HepG2 (cell line): Measurements from ENCODE around the gene IFI35. TPM values are rescaled to one million over a fixed set of nuclear protein-coding genes. Genes with fewer than 3 reads are reported as not detected.
A peak's percentile ranks its signal among the peaks of the same experiment; 100 is the strongest.

Source experiments
- NFYC ChIP-seq: IDR thresholded peaks from 2 replicates; pipeline ENCODE4 v1.6.1; 2016; ENCODE audit warnings: missing genetic modification reagents, missing compliant biosample characterization
- NKX3-1 ChIP-seq: sonication (generic); formaldehyde crosslinking; IDR thresholded peaks from 2 replicates; pipeline ENCODE4 v1.5.0; 2020; ENCODE audit warnings: missing genetic modification reagents
- ONECUT2 ChIP-seq: sonication (generic); formaldehyde crosslinking; IDR thresholded peaks from 2 replicates; pipeline ENCODE4 v1.4.0; 2020; ENCODE audit warnings: missing genetic modification reagents
- SALL2 ChIP-seq: sonication (generic); formaldehyde crosslinking; IDR thresholded peaks from 2 replicates; pipeline ENCODE4 v1.8.1; 2023; ENCODE audit warnings: mild to moderate bottlenecking, missing genetic modification reagents, inconsistent platforms
- ZFP90 ChIP-seq: sonication (generic); formaldehyde crosslinking; IDR thresholded peaks from 2 replicates; pipeline ENCODE4 v1.8.0; 2022; ENCODE audit warnings: missing genetic modification reagents, mild to moderate bottlenecking, inconsistent platforms, borderline replicate concordance
- ZNF17 ChIP-seq: sonication (generic); formaldehyde crosslinking; IDR thresholded peaks from 2 replicates; pipeline ENCODE4 v1.5.0; 2020; ENCODE audit warnings: mild to moderate bottlenecking, missing genetic modification reagents
- ZNF432 ChIP-seq: sonication (generic); formaldehyde crosslinking; IDR thresholded peaks from 2 replicates; pipeline ENCODE4 v1.5.0; 2020; ENCODE audit warnings: missing genetic modification reagents, mild to moderate bottlenecking, borderline replicate concordance
- ZNF530 ChIP-seq: sonication (generic); formaldehyde crosslinking; IDR thresholded peaks from 2 replicates; pipeline ENCODE4 v1.5.0; 2020; ENCODE audit warnings: low read depth, mild to moderate bottlenecking, missing genetic modification reagents
- ZNF746 ChIP-seq: sonication (generic); formaldehyde crosslinking; IDR thresholded peaks from 2 replicates; pipeline ENCODE4 v1.8.0; 2022; ENCODE audit warnings: mild to moderate bottlenecking, missing genetic modification reagents
- polyA plus RNA-seq, 8 experiments: library from polyadenylated mRNA; depleted of rRNA in 3 of 8; stranded (reverse) in 7 of 8; unstranded in 1 of 8; fragments of >200 nt; fragmentation: Illumina TruSeq in 4 of 8; extraction: Trizol in 4 of 8; gene quantifications; 2 replicates each; pipeline versions ENCODE4 v1.2.1 to v1.2.3, GENCODE V29; 2011 to 2016; ENCODE audit warnings: low read depth in 4 of 8, missing spikeins in 1 of 8, mixed read lengths in 1 of 8; ENCODE audit not compliant: insufficient read depth in 1 of 8
- total RNA-seq, 5 experiments: library from RNA; depleted of rRNA; stranded (reverse); fragments of >200 nt; fragmentation: Illumina TruSeq; extraction: Trizol; gene quantifications; 2 replicates each; pipeline ENCODE4 v1.2.3, GENCODE V29; 2016; ENCODE audit warnings: low read depth in 1 of 5
- TF ChIP-seq, protein P1 (sequence below): sonication (generic); formaldehyde crosslinking; IDR thresholded peaks from 2 replicates; pipeline ENCODE4 v1.9.0; 2021; ENCODE audit warnings: missing genetic modification reagents, borderline replicate concordance
- TF ChIP-seq, protein P2 (sequence below): sonication (generic); formaldehyde crosslinking; IDR thresholded peaks from 2 replicates; pipeline ENCODE4 v1.5.0; 2020; ENCODE audit warnings: mild to moderate bottlenecking, missing genetic modification reagents
- TF ChIP-seq, protein P3 (sequence below): sonication (generic); formaldehyde crosslinking; IDR thresholded peaks from 2 replicates; pipeline ENCODE4 v1.4.0; 2020; ENCODE audit warnings: missing genetic modification reagents
- TF ChIP-seq, protein P4 (sequence below): sonication (generic); formaldehyde crosslinking; IDR thresholded peaks from 2 replicates; pipeline ENCODE4 v1.4.0; 2020; ENCODE audit warnings: mild to moderate bottlenecking, low read depth, missing genetic modification reagents
- TF ChIP-seq, protein P5 (sequence below): IDR thresholded peaks from 2 replicates; pipeline ENCODE4 v1.6.1; 2016; ENCODE audit warnings: low read depth, missing genetic modification reagents, missing compliant biosample characterization

IFI35 gene
- total and polyA plus RNA-seq, 2 of the 13 experiments (the other 11 are each of a cell fraction or from before 2014, with no cell fraction given), result 28.9 to 38.1 TPM

DNA sequence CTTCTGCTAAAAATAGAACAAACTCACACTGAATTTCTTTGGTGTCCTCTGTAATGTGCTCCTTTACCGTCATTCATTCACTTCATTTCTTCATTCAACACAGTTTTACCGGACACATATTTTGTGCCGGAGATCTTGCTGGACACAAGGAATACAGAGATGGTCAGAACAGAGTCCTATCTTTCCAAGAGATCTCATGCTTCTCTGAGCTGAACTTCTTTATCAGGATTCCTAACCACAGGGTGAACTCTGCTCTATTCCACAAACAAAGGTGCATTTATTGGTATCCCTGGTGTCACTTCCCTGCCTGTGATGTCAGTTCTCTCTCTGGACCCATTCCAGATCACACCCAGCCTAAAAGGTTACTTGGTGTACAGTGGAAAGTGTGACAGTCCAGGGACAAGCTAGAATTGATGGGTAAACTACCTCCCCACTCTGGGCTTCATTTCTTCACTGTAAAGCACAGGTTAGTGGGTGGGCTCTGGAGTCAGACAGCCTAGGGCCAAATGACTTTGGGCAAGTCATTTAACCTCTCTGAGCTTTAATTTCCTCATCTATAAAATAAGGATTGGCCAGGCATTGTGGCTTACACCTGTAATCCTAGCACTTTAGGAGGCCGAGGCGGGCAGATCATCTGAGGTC, 4.2 kb downstream of the IFI35 start (continued):
- TF ChIP-seq, protein P1, sequence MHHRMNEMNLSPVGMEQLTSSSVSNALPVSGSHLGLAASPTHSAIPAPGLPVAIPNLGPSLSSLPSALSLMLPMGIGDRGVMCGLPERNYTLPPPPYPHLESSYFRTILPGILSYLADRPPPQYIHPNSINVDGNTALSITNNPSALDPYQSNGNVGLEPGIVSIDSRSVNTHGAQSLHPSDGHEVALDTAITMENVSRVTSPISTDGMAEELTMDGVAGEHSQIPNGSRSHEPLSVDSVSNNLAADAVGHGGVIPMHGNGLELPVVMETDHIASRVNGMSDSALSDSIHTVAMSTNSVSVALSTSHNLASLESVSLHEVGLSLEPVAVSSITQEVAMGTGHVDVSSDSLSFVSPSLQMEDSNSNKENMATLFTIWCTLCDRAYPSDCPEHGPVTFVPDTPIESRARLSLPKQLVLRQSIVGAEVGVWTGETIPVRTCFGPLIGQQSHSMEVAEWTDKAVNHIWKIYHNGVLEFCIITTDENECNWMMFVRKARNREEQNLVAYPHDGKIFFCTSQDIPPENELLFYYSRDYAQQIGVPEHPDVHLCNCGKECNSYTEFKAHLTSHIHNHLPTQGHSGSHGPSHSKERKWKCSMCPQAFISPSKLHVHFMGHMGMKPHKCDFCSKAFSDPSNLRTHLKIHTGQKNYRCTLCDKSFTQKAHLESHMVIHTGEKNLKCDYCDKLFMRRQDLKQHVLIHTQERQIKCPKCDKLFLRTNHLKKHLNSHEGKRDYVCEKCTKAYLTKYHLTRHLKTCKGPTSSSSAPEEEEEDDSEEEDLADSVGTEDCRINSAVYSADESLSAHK (CRISPR knock-in tag), result no peak
- TF ChIP-seq NKX3-1 (CRISPR knock-in tag) (no peak), ZFP90 (CRISPR knock-in tag) (no peak), ZNF746 (CRISPR knock-in tag) (no peak; the same call in 1 of the 2 replicates), ZNF17 (CRISPR knock-in tag) (no peak), NFYC (CRISPR knock-in tag) (no peak; the same call in 1 of the 2 replicates), ZNF432 (CRISPR knock-in tag) (no peak), ONECUT2 (CRISPR knock-in tag) (no peak; the same call in 1 of the 2 replicates), ZNF530 (no peak), SALL2 (CRISPR knock-in tag) (no peak)
- TF ChIP-seq, protein P2, sequence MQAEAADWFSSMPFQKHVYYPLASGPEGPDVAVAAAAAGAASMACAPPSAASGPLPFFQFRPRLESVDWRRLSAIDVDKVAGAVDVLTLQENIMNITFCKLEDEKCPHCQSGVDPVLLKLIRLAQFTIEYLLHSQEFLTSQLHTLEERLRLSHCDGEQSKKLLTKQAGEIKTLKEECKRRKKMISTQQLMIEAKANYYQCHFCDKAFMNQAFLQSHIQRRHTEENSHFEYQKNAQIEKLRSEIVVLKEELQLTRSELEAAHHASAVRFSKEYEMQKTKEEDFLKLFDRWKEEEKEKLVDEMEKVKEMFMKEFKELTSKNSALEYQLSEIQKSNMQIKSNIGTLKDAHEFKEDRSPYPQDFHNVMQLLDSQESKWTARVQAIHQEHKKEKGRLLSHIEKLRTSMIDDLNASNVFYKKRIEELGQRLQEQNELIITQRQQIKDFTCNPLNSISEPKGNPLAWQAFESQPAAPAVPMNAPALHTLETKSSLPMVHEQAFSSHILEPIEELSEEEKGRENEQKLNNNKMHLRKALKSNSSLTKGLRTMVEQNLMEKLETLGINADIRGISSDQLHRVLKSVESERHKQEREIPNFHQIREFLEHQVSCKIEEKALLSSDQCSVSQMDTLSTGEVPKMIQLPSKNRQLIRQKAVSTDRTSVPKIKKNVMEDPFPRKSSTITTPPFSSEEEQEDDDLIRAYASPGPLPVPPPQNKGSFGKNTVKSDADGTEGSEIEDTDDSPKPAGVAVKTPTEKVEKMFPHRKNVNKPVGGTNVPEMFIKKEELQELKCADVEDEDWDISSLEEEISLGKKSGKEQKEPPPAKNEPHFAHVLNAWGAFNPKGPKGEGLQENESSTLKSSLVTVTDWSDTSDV, result no peak
- TF ChIP-seq, protein P3, sequence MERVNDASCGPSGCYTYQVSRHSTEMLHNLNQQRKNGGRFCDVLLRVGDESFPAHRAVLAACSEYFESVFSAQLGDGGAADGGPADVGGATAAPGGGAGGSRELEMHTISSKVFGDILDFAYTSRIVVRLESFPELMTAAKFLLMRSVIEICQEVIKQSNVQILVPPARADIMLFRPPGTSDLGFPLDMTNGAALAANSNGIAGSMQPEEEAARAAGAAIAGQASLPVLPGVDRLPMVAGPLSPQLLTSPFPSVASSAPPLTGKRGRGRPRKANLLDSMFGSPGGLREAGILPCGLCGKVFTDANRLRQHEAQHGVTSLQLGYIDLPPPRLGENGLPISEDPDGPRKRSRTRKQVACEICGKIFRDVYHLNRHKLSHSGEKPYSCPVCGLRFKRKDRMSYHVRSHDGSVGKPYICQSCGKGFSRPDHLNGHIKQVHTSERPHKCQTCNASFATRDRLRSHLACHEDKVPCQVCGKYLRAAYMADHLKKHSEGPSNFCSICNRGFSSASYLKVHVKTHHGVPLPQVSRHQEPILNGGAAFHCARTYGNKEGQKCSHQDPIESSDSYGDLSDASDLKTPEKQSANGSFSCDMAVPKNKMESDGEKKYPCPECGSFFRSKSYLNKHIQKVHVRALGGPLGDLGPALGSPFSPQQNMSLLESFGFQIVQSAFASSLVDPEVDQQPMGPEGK (CRISPR knock-in tag), result peak; percentile 82
- TF ChIP-seq, protein P4, sequence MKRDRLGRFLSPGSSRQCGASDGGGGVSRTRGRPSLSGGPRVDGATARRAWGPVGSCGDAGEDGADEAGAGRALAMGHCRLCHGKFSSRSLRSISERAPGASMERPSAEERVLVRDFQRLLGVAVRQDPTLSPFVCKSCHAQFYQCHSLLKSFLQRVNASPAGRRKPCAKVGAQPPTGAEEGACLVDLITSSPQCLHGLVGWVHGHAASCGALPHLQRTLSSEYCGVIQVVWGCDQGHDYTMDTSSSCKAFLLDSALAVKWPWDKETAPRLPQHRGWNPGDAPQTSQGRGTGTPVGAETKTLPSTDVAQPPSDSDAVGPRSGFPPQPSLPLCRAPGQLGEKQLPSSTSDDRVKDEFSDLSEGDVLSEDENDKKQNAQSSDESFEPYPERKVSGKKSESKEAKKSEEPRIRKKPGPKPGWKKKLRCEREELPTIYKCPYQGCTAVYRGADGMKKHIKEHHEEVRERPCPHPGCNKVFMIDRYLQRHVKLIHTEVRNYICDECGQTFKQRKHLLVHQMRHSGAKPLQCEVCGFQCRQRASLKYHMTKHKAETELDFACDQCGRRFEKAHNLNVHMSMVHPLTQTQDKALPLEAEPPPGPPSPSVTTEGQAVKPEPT, result no peak
- TF ChIP-seq, protein P5, sequence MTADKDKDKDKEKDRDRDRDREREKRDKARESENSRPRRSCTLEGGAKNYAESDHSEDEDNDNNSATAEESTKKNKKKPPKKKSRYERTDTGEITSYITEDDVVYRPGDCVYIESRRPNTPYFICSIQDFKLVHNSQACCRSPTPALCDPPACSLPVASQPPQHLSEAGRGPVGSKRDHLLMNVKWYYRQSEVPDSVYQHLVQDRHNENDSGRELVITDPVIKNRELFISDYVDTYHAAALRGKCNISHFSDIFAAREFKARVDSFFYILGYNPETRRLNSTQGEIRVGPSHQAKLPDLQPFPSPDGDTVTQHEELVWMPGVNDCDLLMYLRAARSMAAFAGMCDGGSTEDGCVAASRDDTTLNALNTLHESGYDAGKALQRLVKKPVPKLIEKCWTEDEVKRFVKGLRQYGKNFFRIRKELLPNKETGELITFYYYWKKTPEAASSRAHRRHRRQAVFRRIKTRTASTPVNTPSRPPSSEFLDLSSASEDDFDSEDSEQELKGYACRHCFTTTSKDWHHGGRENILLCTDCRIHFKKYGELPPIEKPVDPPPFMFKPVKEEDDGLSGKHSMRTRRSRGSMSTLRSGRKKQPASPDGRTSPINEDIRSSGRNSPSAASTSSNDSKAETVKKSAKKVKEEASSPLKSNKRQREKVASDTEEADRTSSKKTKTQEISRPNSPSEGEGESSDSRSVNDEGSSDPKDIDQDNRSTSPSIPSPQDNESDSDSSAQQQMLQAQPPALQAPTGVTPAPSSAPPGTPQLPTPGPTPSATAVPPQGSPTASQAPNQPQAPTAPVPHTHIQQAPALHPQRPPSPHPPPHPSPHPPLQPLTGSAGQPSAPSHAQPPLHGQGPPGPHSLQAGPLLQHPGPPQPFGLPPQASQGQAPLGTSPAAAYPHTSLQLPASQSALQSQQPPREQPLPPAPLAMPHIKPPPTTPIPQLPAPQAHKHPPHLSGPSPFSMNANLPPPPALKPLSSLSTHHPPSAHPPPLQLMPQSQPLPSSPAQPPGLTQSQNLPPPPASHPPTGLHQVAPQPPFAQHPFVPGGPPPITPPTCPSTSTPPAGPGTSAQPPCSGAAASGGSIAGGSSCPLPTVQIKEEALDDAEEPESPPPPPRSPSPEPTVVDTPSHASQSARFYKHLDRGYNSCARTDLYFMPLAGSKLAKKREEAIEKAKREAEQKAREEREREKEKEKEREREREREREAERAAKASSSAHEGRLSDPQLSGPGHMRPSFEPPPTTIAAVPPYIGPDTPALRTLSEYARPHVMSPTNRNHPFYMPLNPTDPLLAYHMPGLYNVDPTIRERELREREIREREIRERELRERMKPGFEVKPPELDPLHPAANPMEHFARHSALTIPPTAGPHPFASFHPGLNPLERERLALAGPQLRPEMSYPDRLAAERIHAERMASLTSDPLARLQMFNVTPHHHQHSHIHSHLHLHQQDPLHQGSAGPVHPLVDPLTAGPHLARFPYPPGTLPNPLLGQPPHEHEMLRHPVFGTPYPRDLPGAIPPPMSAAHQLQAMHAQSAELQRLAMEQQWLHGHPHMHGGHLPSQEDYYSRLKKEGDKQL (CRISPR knock-in tag), result peak; percentile 80; the same call in 1 of the 2 replicates
